ENCODE results near the gene OTOF. TPM values are rescaled to one million over a fixed set of nuclear protein-coding genes. Genes with fewer than 3 reads are reported as not detected.

OTOF gene
- total and polyA plus RNA-seq, 2 of the 13 experiments (the other 11 are each of a cell fraction or from before 2014, with no cell fraction given): 0.04 TPM; not detected in 1

DNA sequence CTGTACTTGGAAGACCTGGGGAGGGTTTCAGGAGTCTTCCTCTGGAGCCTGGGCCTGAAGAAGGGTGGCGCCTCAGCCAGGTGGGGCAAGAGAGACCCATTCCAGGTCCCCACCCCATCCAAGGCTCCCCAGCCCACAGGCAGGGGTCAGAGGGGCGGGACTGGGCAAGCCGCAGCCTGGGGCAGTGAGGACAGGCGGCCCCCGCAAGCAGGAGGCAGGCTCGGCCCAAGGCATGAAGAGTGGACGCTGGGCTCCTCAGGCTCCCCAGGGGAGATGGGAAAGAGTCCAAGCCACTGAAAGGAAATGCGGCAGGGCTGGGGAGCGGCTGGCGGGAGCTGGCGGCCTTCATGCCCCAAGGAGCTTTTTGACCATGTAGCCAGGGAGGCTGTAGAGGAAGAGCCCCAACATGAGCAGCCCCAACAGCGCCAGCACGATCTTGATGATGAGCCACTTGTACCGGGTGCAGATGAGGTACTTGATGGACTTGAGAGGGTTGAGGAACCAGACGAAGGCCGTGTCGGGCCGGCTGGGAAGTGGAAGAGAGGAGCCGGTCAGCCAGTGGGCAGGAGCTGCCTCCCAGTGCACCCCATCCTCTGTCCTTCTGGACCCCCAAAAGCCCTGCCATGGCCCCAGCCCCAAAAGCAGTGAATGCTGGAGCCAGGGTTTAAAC, 20.1 kb downstream of the OTOF start (continued):
- TF ChIP-seq, protein P1, sequence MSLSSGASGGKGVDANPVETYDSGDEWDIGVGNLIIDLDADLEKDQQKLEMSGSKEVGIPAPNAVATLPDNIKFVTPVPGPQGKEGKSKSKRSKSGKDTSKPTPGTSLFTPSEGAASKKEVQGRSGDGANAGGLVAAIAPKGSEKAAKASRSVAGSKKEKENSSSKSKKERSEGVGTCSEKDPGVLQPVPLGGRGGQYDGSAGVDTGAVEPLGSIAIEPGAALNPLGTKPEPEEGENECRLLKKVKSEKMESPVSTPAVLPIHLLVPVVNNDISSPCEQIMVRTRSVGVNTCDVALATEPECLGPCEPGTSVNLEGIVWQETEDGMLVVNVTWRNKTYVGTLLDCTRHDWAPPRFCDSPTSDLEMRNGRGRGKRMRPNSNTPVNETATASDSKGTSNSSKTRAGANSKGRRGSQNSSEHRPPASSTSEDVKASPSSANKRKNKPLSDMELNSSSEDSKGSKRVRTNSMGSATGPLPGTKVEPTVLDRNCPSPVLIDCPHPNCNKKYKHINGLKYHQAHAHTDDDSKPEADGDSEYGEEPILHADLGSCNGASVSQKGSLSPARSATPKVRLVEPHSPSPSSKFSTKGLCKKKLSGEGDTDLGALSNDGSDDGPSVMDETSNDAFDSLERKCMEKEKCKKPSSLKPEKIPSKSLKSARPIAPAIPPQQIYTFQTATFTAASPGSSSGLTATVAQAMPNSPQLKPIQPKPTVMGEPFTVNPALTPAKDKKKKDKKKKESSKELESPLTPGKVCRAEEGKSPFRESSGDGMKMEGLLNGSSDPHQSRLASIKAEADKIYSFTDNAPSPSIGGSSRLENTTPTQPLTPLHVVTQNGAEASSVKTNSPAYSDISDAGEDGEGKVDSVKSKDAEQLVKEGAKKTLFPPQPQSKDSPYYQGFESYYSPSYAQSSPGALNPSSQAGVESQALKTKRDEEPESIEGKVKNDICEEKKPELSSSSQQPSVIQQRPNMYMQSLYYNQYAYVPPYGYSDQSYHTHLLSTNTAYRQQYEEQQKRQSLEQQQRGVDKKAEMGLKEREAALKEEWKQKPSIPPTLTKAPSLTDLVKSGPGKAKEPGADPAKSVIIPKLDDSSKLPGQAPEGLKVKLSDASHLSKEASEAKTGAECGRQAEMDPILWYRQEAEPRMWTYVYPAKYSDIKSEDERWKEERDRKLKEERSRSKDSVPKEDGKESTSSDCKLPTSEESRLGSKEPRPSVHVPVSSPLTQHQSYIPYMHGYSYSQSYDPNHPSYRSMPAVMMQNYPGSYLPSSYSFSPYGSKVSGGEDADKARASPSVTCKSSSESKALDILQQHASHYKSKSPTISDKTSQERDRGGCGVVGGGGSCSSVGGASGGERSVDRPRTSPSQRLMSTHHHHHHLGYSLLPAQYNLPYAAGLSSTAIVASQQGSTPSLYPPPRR (CRISPR knock-in tag; IDR thresholded peaks at IDR 0.05; ENCODE audit: borderline replicate concordance): no peak
- TF ChIP-seq NKX3-1 (CRISPR knock-in tag; IDR thresholded peaks at IDR 0.05) (0 out of 2 replicates have a peak, but pooled peaks have one; percentile 38), KLF13 (CRISPR knock-in tag; IDR thresholded peaks at IDR 0.05) (0 out of 2 replicates have a peak, but pooled peaks have one; percentile 74), DMAP1 (CRISPR knock-in tag; IDR thresholded peaks at IDR 0.05) (no peak), ZNF484 (CRISPR knock-in tag; IDR thresholded peaks at IDR 0.05; ENCODE audit: borderline replicate concordance, low read depth) (no peak), ZC3H4 (CRISPR knock-in tag; IDR thresholded peaks at IDR 0.05; ENCODE audit: borderline replicate concordance) (no peak), JDP2 (CRISPR knock-in tag; IDR thresholded peaks at IDR 0.05; ENCODE audit: borderline replicate concordance) (no peak), ZNF678 (CRISPR knock-in tag; IDR thresholded peaks at IDR 0.05) (no peak), NR2F6 (IDR thresholded peaks at IDR 0.05) (0 out of 2 replicates have a peak, but pooled peaks have one; percentile 30), NR2F6 (CRISPR knock-in tag; IDR thresholded peaks at IDR 0.05) (no peak), HOXA5 (CRISPR knock-in tag; IDR thresholded peaks at IDR 0.05) (no peak), ESRRA (CRISPR knock-in tag; IDR thresholded peaks at IDR 0.05; ENCODE audit: low read depth) (no peak), ZNF382 (CRISPR knock-in tag; IDR thresholded peaks at IDR 0.05; ENCODE audit: borderline replicate concordance) (no peak), SNAPC2 (CRISPR knock-in tag; IDR thresholded peaks at IDR 0.05) (no peak), ZNF232 (CRISPR knock-in tag; IDR thresholded peaks at IDR 0.05; ENCODE audit: borderline replicate concordance) (no peak), ZNF605 (CRISPR knock-in tag; IDR thresholded peaks at IDR 0.05) (no peak)
- TF ChIP-seq, protein P2, sequence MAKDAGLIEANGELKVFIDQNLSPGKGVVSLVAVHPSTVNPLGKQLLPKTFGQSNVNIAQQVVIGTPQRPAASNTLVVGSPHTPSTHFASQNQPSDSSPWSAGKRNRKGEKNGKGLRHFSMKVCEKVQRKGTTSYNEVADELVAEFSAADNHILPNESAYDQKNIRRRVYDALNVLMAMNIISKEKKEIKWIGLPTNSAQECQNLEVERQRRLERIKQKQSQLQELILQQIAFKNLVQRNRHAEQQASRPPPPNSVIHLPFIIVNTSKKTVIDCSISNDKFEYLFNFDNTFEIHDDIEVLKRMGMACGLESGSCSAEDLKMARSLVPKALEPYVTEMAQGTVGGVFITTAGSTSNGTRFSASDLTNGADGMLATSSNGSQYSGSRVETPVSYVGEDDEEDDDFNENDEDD (CRISPR knock-in tag; IDR thresholded peaks at IDR 0.05; ENCODE audit: borderline replicate concordance): no peak
- TF ChIP-seq, protein P3, sequence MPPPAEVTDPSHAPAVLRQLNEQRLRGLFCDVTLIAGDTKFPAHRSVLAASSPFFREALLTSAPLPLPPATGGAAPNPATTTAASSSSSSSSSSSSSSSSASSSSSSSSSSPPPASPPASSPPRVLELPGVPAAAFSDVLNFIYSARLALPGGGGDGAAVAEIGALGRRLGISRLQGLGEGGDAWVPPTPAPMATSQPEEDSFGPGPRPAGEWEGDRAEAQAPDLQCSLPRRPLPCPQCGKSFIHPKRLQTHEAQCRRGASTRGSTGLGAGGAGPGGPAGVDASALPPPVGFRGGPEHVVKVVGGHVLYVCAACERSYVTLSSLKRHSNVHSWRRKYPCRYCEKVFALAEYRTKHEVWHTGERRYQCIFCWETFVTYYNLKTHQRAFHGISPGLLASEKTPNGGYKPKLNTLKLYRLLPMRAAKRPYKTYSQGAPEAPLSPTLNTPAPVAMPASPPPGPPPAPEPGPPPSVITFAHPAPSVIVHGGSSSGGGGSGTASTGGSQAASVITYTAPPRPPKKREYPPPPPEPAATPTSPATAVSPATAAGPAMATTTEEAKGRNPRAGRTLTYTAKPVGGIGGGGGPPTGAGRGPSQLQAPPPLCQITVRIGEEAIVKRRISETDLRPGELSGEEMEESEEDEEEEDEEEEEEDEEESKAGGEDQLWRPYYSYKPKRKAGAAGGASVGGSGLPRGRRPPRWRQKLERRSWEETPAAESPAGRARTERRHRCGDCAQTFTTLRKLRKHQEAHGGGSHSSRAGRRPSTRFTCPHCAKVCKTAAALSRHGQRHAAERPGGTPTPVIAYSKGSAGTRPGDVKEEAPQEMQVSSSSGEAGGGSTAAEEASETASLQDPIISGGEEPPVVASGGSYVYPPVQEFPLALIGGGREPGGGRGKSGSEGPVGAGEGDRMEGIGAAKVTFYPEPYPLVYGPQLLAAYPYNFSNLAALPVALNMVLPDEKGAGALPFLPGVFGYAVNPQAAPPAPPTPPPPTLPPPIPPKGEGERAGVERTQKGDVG (CRISPR knock-in tag; IDR thresholded peaks at IDR 0.05; ENCODE audit: borderline replicate concordance): no peak
- TF ChIP-seq, protein P4, sequence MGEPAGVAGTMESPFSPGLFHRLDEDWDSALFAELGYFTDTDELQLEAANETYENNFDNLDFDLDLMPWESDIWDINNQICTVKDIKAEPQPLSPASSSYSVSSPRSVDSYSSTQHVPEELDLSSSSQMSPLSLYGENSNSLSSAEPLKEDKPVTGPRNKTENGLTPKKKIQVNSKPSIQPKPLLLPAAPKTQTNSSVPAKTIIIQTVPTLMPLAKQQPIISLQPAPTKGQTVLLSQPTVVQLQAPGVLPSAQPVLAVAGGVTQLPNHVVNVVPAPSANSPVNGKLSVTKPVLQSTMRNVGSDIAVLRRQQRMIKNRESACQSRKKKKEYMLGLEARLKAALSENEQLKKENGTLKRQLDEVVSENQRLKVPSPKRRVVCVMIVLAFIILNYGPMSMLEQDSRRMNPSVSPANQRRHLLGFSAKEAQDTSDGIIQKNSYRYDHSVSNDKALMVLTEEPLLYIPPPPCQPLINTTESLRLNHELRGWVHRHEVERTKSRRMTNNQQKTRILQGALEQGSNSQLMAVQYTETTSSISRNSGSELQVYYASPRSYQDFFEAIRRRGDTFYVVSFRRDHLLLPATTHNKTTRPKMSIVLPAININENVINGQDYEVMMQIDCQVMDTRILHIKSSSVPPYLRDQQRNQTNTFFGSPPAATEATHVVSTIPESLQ (CRISPR knock-in tag; conservative IDR thresholded peaks at IDR 0.05): no peak

Data from HepG2 (cell line).